ENCODE results near the gene ZNF133.

Gene ZNF133

DNA sequence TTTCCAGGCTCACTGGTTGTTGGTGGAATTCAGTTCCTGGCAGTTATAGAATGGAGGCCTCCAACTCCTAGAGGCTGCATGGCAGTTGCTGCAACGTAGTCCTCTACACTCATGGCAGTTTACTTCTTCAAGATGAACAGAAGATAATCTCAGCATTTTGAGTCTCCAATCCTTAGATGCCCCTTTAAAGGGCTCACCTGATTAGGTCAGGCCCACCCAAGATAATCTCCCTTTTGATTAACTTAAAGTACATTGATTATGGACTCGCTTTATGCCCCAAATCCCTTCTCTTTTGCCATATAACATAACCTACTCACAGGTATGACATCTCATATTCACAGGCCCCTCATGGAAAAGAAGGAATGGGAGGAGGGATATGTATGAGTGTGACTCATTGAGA is 76.4 kb downstream of the ZNF133 start:
- no peak for DNase-seq
